Measurements from ENCODE around the gene HTRA3. TPM values are rescaled to one million over a fixed set of nuclear protein-coding genes. Genes with fewer than 3 reads are reported as not detected.

HTRA3 gene
- total RNA-seq, 5 donors from 2014 or later (not counting 1 experiment from before 2014, with no cell fraction given): 0.13 to 0.26 TPM; not detected in 3

DNA sequence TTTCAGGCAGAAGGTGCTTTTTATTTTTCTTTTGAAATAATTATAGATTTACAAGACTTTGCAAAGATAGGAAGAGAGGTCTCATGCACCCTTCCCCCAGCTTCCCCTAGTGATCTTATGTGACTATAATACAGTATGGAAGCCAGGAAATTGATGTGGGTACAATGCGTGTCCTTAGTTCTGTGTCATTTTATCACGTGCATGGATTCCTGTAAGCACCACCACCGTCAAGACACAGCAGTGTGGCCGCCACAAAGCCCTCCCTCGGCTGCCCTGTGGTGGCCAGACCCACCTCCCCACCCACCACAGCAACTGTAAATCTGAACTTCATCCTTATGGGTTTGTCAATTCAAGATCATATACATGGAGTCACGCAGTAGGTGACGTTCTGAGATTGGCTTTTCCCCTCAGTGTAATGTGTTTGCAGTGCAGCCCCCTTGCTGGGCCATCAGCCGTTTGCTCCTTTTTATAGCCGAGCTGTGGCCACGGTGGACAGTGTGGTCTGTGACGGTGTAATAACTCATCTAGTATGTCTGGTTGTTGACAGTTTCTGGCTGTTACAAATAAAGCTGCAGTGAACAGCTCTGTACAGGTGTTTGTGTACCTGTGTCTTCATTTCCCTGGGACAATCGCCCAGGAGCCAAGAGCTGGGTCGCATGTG, 10.9 kb upstream of the HTRA3 start:
- Mint-ChIP-seq H3K27me3 (peaks cover 2 to 15% of the 10 kb centered on the region in 2 donors), H3K4me3 (no peak overlapping the region), H3K36me3 (no peaks in the 10 kb centered on the region), H3K27ac (no peak overlapping the region), H3K9me3 (no peaks in the 10 kb centered on the region), H3K4me1 (peaks cover 0 to 1% (median 0%) of the 10 kb centered on the region in 3 donors)
- Histone ChIP-seq H3K27ac (ENCODE audit: low read length) (no peak overlapping the region), H3K4me3 (ENCODE audit: control insufficient read depth in 1 of 2, extremely low read depth in 1 of 2, low read length in 1 of 2) (no peak overlapping the region), H3K4me1 (ENCODE audit: control insufficient read depth in 1 of 2, extremely low read depth in 1 of 2, insufficient read depth in 2 of 2, low read length in 2 of 2) (peaks cover 0 to 2% of the 10 kb centered on the region in 2 experiments), H3K27me3 (replicated peaks in 1 of 2; ENCODE audit: control insufficient read depth in 2 of 2, extremely low read depth in 1 of 2, insufficient read depth in 2 of 2, low read length in 1 of 2) (peaks cover 0 to 33% of the 10 kb centered on the region in 2 experiments), H3K9me3 (no peaks in the 10 kb centered on the region), H3K36me3 (ENCODE audit: control insufficient read depth in 2 of 2, extremely low read depth in 1 of 2, insufficient read depth in 1 of 2, low read length in 1 of 2) (no peaks in the 10 kb centered on the region)
- ATAC-seq (replicated peaks in 1 of 4) (no peak), DNase-seq (no peak)
- ChIA-PET POLR2A (no interaction called here), CTCF (no interaction called here)
- WGBS (ENCODE audit: insufficient coverage): 30% methylated on average over 10 of the region's 13 CpGs

DNA sequence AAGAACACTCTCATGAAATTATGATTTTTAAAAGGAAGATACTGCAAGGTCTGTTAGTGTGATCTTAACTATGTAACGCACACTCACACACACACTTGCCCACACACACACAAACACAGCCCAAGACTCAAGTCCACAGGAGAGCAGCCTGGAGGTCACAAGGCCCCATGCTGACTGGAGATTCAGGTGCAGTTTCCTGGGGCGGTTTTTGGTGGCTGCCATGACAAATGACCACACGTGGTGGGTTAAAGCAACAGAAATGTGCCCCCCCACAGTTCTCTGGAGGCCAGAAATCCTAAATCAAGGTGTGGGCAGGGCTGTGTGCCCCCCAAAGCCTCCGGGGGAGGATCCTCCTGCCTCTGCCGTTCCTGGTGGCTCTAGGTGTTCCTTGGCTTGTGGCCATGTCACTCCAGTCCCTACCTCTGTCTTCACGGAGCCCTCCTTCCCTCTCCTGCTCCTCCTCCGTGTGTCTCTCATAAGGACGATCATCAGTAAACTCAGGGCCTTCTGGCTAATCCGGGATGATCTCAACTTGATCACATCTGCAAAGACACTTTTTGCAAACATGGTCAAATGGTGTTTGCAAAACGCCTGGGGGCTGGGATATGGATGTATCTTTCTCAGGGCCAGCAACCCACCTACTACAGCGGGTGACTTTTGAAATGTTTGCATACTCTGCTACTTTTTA, 9.7 kb upstream of the HTRA3 start:
- Mint-ChIP-seq H3K27ac (no peak overlapping the region), H3K4me1 (peaks cover 0 to 4% (median 0%) of the 10 kb centered on the region in 3 donors), H3K9me3 (no peaks in the 10 kb centered on the region), H3K36me3 (no peaks in the 10 kb centered on the region), H3K4me3 (no peak overlapping the region), H3K27me3 (peaks cover 4 to 17% of the 10 kb centered on the region in 2 donors)
- Histone ChIP-seq H3K4me3 (ENCODE audit: control insufficient read depth in 1 of 2, extremely low read depth in 1 of 2, low read length in 1 of 2) (no peak overlapping the region), H3K9me3 (no peaks in the 10 kb centered on the region), H3K27me3 (replicated peaks in 1 of 2; ENCODE audit: control insufficient read depth in 2 of 2, extremely low read depth in 1 of 2, insufficient read depth in 2 of 2, low read length in 1 of 2) (peaks cover 0 to 37% of the 10 kb centered on the region in 2 experiments), H3K27ac (ENCODE audit: low read length) (no peak overlapping the region), H3K4me1 (ENCODE audit: control insufficient read depth in 1 of 2, extremely low read depth in 1 of 2, insufficient read depth in 2 of 2, low read length in 2 of 2) (peaks cover 0 to 2% of the 10 kb centered on the region in 2 experiments), H3K36me3 (ENCODE audit: control insufficient read depth in 2 of 2, extremely low read depth in 1 of 2, insufficient read depth in 1 of 2, low read length in 1 of 2) (no peaks in the 10 kb centered on the region)
- DNase-seq (no peak), ATAC-seq (replicated peaks in 1 of 4) (no peak)
- 76% methylated on average over 5 of the region's 11 CpGs for WGBS (ENCODE audit: insufficient coverage)
- CTCF ChIA-PET: no interaction called here
- POLR2A ChIA-PET: no interaction called here

DNA sequence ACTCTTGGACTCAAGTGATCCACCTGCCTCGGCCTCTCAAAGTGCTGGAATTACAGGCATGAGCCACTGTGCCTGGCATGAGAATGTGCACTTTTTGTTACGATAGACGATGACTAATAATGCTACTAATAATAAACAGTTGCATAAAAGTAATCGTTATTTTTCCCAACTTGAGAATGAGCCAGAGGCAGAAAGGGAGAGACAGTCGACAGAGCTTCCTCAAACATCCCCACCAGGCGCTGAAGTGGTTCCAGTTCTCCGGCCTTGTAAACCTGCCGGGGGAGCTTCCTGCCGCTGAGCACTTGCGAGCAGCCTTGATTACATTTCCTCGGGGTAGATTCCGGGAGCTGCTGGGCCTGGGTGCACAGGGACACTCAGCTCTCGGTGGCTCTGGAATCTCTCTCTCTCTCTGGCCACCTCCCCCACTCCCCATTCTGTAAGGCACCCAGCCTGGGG, 8.9 kb upstream of the HTRA3 start:
- no peaks in the 10 kb centered on the region for H3K9me3 ChIP-seq
- Mint-ChIP-seq H3K27me3 (peaks cover 4 to 17% of the 10 kb centered on the region in 2 donors), H3K4me3 (no peak overlapping the region), H3K36me3 (no peaks in the 10 kb centered on the region), H3K4me1 (peaks cover 0 to 4% (median 0%) of the 10 kb centered on the region in 3 donors), H3K9me3 (no peaks in the 10 kb centered on the region), H3K27ac (no peak overlapping the region)
- no peaks in the 10 kb centered on the region for H3K36me3 ChIP-seq (ENCODE audit: control insufficient read depth in 2 of 2, extremely low read depth in 1 of 2, insufficient read depth in 1 of 2, low read length in 1 of 2)
- no peak overlapping the region for H3K4me3 ChIP-seq (ENCODE audit: control insufficient read depth in 1 of 2, extremely low read depth in 1 of 2, low read length in 1 of 2)
- DNase-seq: no peak
- ChIA-PET CTCF (interaction anchor here in 1 of 2 donors (0.6 kb wide), 1 partner anchor 333 kb away, joined by 3 read pairs; no protein-coding TSS in a partner anchor), POLR2A (no interaction called here)
- peaks cover 0 to 37% of the 10 kb centered on the region in 2 experiments for H3K27me3 ChIP-seq (replicated peaks in 1 of 2; ENCODE audit: control insufficient read depth in 2 of 2, extremely low read depth in 1 of 2, insufficient read depth in 2 of 2, low read length in 1 of 2)
- WGBS (ENCODE audit: insufficient coverage): 83% methylated on average over 6 of the region's 13 CpGs
- no peak for ATAC-seq (replicated peaks in 1 of 4)
- H3K27ac ChIP-seq (ENCODE audit: low read length): no peak overlapping the region
- peaks cover 0 to 2% of the 10 kb centered on the region in 2 experiments for H3K4me1 ChIP-seq (ENCODE audit: control insufficient read depth in 1 of 2, extremely low read depth in 1 of 2, insufficient read depth in 2 of 2, low read length in 2 of 2)

DNA sequence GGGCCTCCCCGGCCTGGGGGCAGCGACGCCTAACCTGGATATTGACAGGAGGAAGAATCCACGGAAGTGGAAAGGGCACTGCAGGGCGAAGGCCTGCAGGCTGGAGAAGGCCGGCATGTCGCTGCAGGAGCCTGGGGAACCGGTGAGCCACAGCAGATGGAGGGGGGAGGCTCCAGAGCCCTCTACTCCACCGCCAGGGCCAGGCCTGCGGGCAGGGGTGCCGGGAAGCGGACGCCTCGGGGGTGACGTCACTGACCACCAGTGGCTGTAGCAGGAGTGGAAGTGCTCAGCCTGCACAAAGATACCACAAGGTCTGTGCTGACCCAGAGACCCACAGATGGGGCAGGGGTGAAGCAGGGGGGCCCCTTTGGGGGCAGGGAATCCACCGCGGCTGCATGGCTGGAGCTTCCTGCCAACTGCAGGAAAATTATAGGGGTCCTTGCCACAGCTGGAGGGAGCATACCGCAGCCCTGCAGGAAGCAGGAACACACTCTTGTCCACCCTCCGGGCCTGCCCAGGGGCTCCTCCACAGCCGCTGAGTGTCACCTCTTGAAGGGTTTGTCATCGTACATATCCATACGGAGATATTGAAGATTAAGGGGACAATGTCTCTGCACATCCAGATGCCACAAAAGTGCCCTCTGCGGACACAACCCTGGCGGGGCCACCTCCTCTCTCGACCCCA, 7.6 kb upstream of the HTRA3 start:
- ChIA-PET POLR2A (no interaction called here), CTCF (no interaction called here)
- Histone ChIP-seq H3K36me3 (ENCODE audit: control insufficient read depth in 2 of 2, extremely low read depth in 1 of 2, insufficient read depth in 1 of 2, low read length in 1 of 2) (no peaks in the 10 kb centered on the region), H3K4me1 (ENCODE audit: control insufficient read depth in 1 of 2, extremely low read depth in 1 of 2, insufficient read depth in 2 of 2, low read length in 2 of 2) (peaks cover 0 to 2% of the 10 kb centered on the region in 2 experiments), H3K27me3 (replicated peaks in 1 of 2; ENCODE audit: control insufficient read depth in 2 of 2, extremely low read depth in 1 of 2, insufficient read depth in 2 of 2, low read length in 1 of 2) (peaks cover 0 to 37% of the 10 kb centered on the region in 2 experiments), H3K9me3 (no peaks in the 10 kb centered on the region), H3K27ac (ENCODE audit: low read length) (no peak overlapping the region), H3K4me3 (ENCODE audit: control insufficient read depth in 1 of 2, extremely low read depth in 1 of 2, low read length in 1 of 2) (no peak overlapping the region)
- H3K9me3 Mint-ChIP-seq: no peaks in the 10 kb centered on the region
- WGBS (ENCODE audit: insufficient coverage): 51% methylated on average over 21 of the region's 25 CpGs
- DNase-seq: peak in 1 of 35 experiments; percentile 41
- no peaks in the 10 kb centered on the region for H3K36me3 Mint-ChIP-seq
- ATAC-seq (replicated peaks in 1 of 4): no peak
- peaks cover 0 to 4% (median 0%) of the 10 kb centered on the region in 3 donors for H3K4me1 Mint-ChIP-seq
- no peak overlapping the region for H3K4me3 Mint-ChIP-seq
- H3K27ac Mint-ChIP-seq: no peak overlapping the region
- H3K27me3 Mint-ChIP-seq: peaks cover 8 to 17% of the 10 kb centered on the region in 2 donors

DNA sequence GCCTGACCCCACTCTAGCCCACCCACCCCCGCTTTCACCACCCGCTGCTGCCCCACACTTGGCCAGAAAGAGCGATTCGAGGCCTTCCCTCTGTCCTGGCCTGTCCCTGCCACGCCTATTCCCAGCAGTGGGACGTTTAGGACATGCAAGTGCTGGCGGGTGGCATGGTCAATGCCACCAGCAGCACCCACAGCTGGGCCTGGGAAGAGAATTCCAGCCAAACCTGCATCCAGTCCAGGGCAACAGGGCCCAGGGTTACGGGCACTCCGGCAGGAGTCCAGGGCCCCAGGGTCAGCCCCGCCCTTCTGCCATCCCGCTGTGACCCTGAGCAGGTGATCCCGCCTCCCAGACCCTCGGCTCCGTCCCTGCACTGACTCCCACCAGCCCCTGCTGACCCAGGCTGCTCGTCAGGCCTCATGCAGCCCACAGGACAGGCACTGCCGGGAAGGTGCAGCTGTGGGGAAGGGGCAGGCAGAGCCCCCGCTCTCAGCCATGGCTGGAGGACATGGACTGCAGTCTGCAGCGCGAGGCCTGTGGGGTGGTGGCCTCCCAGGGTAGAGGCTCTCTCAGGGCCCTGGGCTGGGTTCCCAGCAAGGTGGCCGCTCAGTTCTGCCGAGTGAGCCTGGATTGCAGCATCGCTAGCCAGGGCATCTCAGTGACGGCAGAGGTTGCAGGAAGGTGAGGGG, 6.8 kb upstream of the HTRA3 start:
- no peaks in the 10 kb centered on the region for H3K9me3 ChIP-seq
- CTCF ChIA-PET: no interaction called here
- DNase-seq (no peak), ATAC-seq (replicated peaks in 1 of 4) (no peak)
- no peak overlapping the region for H3K4me3 ChIP-seq (ENCODE audit: control insufficient read depth in 1 of 2, extremely low read depth in 1 of 2, low read length in 1 of 2)
- H3K27me3 ChIP-seq (replicated peaks in 1 of 2; ENCODE audit: control insufficient read depth in 2 of 2, extremely low read depth in 1 of 2, insufficient read depth in 2 of 2, low read length in 1 of 2): peaks cover 0 to 42% of the 10 kb centered on the region in 2 experiments
- H3K36me3 Mint-ChIP-seq: no peaks in the 10 kb centered on the region
- H3K9me3 Mint-ChIP-seq: no peaks in the 10 kb centered on the region
- H3K36me3 ChIP-seq (ENCODE audit: control insufficient read depth in 2 of 2, extremely low read depth in 1 of 2, insufficient read depth in 1 of 2, low read length in 1 of 2): no peaks in the 10 kb centered on the region
- peaks cover 0 to 4% (median 0%) of the 10 kb centered on the region in 3 donors for H3K4me1 Mint-ChIP-seq
- WGBS (ENCODE audit: insufficient coverage): 86% methylated on average over 19 of the region's 23 CpGs
- H3K4me1 ChIP-seq (ENCODE audit: control insufficient read depth in 1 of 2, extremely low read depth in 1 of 2, insufficient read depth in 2 of 2, low read length in 2 of 2): peaks cover 0 to 2% of the 10 kb centered on the region in 2 experiments
- no peak overlapping the region for H3K27ac Mint-ChIP-seq
- no peak overlapping the region for H3K4me3 Mint-ChIP-seq
- H3K27me3 Mint-ChIP-seq: peaks cover 8 to 17% of the 10 kb centered on the region in 2 donors
- no peak overlapping the region for H3K27ac ChIP-seq (ENCODE audit: low read length)
- POLR2A ChIA-PET: no interaction called here

DNA sequence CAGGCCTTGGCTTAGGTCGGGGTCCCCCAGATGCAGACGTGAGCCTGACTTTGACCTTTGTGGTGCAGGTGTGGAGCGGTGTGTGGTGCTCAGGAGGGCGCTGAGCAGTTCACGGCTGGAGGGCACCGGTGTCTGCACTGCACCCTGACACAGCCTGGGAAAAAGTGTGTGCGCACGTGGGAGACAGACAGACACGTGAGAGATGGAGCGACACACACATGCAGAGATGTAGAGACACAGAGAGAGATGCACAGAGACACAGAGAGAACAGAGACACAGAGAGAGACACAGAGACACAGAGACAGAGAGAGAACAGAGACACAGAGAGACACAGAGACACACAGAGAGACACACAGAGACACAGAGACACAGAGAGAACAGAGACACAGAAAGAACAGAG, 6.2 kb upstream of the HTRA3 start:
- no peaks in the 10 kb centered on the region for H3K9me3 Mint-ChIP-seq
- H3K4me1 Mint-ChIP-seq: peaks cover 0 to 4% (median 0%) of the 10 kb centered on the region in 3 donors
- peaks cover 0 to 48% of the 10 kb centered on the region in 2 experiments for H3K27me3 ChIP-seq (replicated peaks in 1 of 2; ENCODE audit: control insufficient read depth in 2 of 2, extremely low read depth in 1 of 2, insufficient read depth in 2 of 2, low read length in 1 of 2)
- H3K4me3 Mint-ChIP-seq: no peak overlapping the region
- H3K4me3 ChIP-seq (ENCODE audit: control insufficient read depth in 1 of 2, extremely low read depth in 1 of 2, low read length in 1 of 2): no peak overlapping the region
- no peak overlapping the region for H3K27ac Mint-ChIP-seq
- ChIA-PET CTCF (no interaction called here), POLR2A (no interaction called here)
- H3K27me3 Mint-ChIP-seq: peaks cover 10 to 19% of the 10 kb centered on the region in 2 donors
- H3K4me1 ChIP-seq (ENCODE audit: control insufficient read depth in 1 of 2, extremely low read depth in 1 of 2, insufficient read depth in 2 of 2, low read length in 2 of 2): peaks cover 0 to 2% of the 10 kb centered on the region in 2 experiments
- H3K36me3 Mint-ChIP-seq: no peaks in the 10 kb centered on the region
- DNase-seq (no peak), ATAC-seq (replicated peaks in 1 of 4) (no peak)
- no peaks in the 10 kb centered on the region for H3K36me3 ChIP-seq (ENCODE audit: control insufficient read depth in 2 of 2, extremely low read depth in 1 of 2, insufficient read depth in 1 of 2, low read length in 1 of 2)
- WGBS (ENCODE audit: insufficient coverage): 83% methylated on average over 8 of the region's 10 CpGs
- H3K9me3 ChIP-seq: no peaks in the 10 kb centered on the region
- H3K27ac ChIP-seq (ENCODE audit: low read length): no peak overlapping the region

Measured in T-cell (primary cell).